HEK293 (cell line): ENCODE measurements around the gene GRM4.
A peak's percentile ranks its signal among the peaks of the same experiment; 100 is the strongest.

Experiments used
- CTCF ChIA-PET: fragments of 350-600 bp; formaldehyde crosslinking; extraction: SDS; loops from one replicate; lab custom pipeline; 2021; ENCODE audit warnings: antibody characterized with exemption; lab: Yijun Ruan, JAX
- POLR2A ChIA-PET: fragments of 300-600 bp; formaldehyde crosslinking; extraction: SDS; loops from one replicate; lab custom pipeline; 2020; ENCODE audit warnings: antibody characterized with exemption, inconsistent platforms; lab: Yijun Ruan, JAX
- H3K27ac ChIP-seq: fragments of 200-500 bp; sonication (Bioruptor generic); 2 replicates; pipeline ENCODE4 v1.5.1; 2014; ENCODE audit warnings: low read depth, low read length, control low read depth, inconsistent platforms; ENCODE audit errors: extremely low read depth
- H3K36me3 ChIP-seq, 2 experiments: fragments of 200-500 bp in 1 of 2; sonication (Bioruptor generic) in 1 of 2; 1 replicate in 1 of 2; 2 replicates in 1 of 2; pipeline ENCODE4 v1.5.1; 2014 to 2017; ENCODE audit warnings: inconsistent platforms in 2 of 2, low read length in 2 of 2; ENCODE audit not compliant: control insufficient read depth in 2 of 2, insufficient read depth in 1 of 2
- H3K4me1 ChIP-seq: fragments of 200-500 bp; sonication (Bioruptor generic); 2 replicates; pipeline ENCODE4 v1.5.1; 2014; ENCODE audit warnings: mild to moderate bottlenecking, low read length, inconsistent platforms; ENCODE audit not compliant: control insufficient read depth, insufficient read depth
- H3K4me3 ChIP-seq: 2 replicates; pipeline ENCODE4 v1.5.1; 2011; ENCODE audit warnings: low read depth, mild to moderate bottlenecking, control low read depth, low read length, moderate library complexity
- H3K9me3 ChIP-seq: fragments of 200-500 bp; sonication (Bioruptor generic); 2 replicates; pipeline ENCODE4 v1.5.1; 2014; ENCODE audit warnings: low read depth, low read length, inconsistent platforms; ENCODE audit not compliant: control insufficient read depth, insufficient read depth
- BCL11B ChIP-seq: fragments of 450-650 bp; formaldehyde crosslinking; IDR thresholded peaks from 2 replicates; pipeline ENCODE4 v1.5.1; 2016; ENCODE audit warnings: low read depth, missing biosample characterization, missing genetic modification characterization
- BCL6B ChIP-seq: fragments of 450-650 bp; formaldehyde crosslinking; IDR thresholded peaks from 2 replicates; pipeline ENCODE4 v1.5.1; 2017; ENCODE audit warnings: missing biosample characterization, missing genetic modification characterization
- EGR2 ChIP-seq: fragments of 450-650 bp; formaldehyde crosslinking; IDR thresholded peaks from 2 replicates; pipeline ENCODE4 v1.5.1; 2016; ENCODE audit warnings: low read depth, missing biosample characterization, missing genetic modification characterization
- HIC1 ChIP-seq: fragments of 450-650 bp; formaldehyde crosslinking; IDR thresholded peaks from 2 replicates; pipeline ENCODE4 v1.5.1; 2016; ENCODE audit warnings: missing biosample characterization, missing genetic modification characterization
- INSM2 ChIP-seq: fragments of 450-650 bp; formaldehyde crosslinking; IDR thresholded peaks from 2 replicates; pipeline ENCODE4 v1.5.1; 2016; ENCODE audit warnings: missing biosample characterization, missing genetic modification characterization
- MYNN ChIP-seq: fragments of 450-650 bp; formaldehyde crosslinking; IDR thresholded peaks from 2 replicates; pipeline ENCODE4 v1.5.1; 2016; ENCODE audit warnings: missing biosample characterization, missing genetic modification characterization, borderline replicate concordance
- OSR2 ChIP-seq: fragments of 450-650 bp; formaldehyde crosslinking; IDR thresholded peaks from 2 replicates; pipeline ENCODE4 v1.5.1; 2016; ENCODE audit warnings: missing biosample characterization, missing genetic modification characterization
- PRDM10 ChIP-seq: fragments of 450-650 bp; formaldehyde crosslinking; IDR thresholded peaks from 2 replicates; pipeline ENCODE4 v1.5.1; 2016; ENCODE audit warnings: missing biosample characterization, missing genetic modification characterization
- ZBTB6 ChIP-seq: fragments of 450-650 bp; formaldehyde crosslinking; IDR thresholded peaks from 2 replicates; pipeline ENCODE4 v1.5.1; 2017; ENCODE audit warnings: missing biosample characterization, missing genetic modification characterization
- ZFP3 ChIP-seq: fragments of 450-650 bp; formaldehyde crosslinking; IDR thresholded peaks from 2 replicates; pipeline ENCODE4 v1.5.1; 2016; ENCODE audit warnings: low read depth, missing biosample characterization, missing genetic modification characterization
- ZNF223 ChIP-seq: fragments of 450-650 bp; formaldehyde crosslinking; IDR thresholded peaks from 2 replicates; pipeline ENCODE4 v1.5.1; 2016; ENCODE audit warnings: missing biosample characterization, missing genetic modification characterization
- ZNF274 ChIP-seq, 2 experiments: fragments of 200-500 bp in 1 of 2; fragments of 450-650 bp in 1 of 2; sonication (Bioruptor generic) in 1 of 2; formaldehyde crosslinking in 1 of 2; IDR thresholded peaks; 2 replicates each; pipeline versions ENCODE4 v1.5.1 to v1.6.1; 2014 to 2016; ENCODE audit warnings: borderline replicate concordance in 1 of 2, inconsistent platforms in 1 of 2, low read length in 1 of 2, missing biosample characterization in 1 of 2, missing genetic modification characterization in 1 of 2
- ZNF626 ChIP-seq: fragments of 450-650 bp; sonication (Bioruptor Pico); formaldehyde crosslinking; IDR thresholded peaks from 2 replicates; pipeline ENCODE4 v1.5.1; 2018; ENCODE audit warnings: missing biosample characterization, missing genetic modification characterization, inconsistent platforms
- ZNF654 ChIP-seq: fragments of 450-650 bp; formaldehyde crosslinking; IDR thresholded peaks from 2 replicates; pipeline ENCODE4 v1.5.1; 2016; ENCODE audit warnings: low read depth, missing biosample characterization, missing genetic modification characterization
- ZNF76 ChIP-seq: fragments of 450-650 bp; formaldehyde crosslinking; IDR thresholded peaks from 2 replicates; pipeline ENCODE4; 2016; ENCODE audit warnings: low read depth, missing biosample characterization, missing genetic modification characterization, borderline replicate concordance
- ZSCAN5A ChIP-seq: fragments of 450-650 bp; formaldehyde crosslinking; IDR thresholded peaks from 2 replicates; pipeline ENCODE4 v1.5.1; 2016; ENCODE audit warnings: missing biosample characterization, missing genetic modification characterization

GRM4 gene

GRCh38 chr6:34084591-34085290, 61.1 kb downstream of the GRM4 start:
- POLR2A ChIA-PET = no interaction called here
- Histone ChIP-seq H3K27ac (no peak overlapping the region), H3K9me3 (no peaks in the 10 kb centered on the region), H3K4me1 (no peaks in the 10 kb centered on the region)
- TF ChIP-seq EGR2 (tag by site-specific recombination) (peak; percentile 49), BCL11B (tag by site-specific recombination) (no peak), ZSCAN5A (tag by site-specific recombination) (no peak), INSM2 (tag by site-specific recombination) (no peak), ZNF76 (tag by site-specific recombination) (no peak)
- TF ChIP-seq, all 188 proteins: peak for 1
- Histone ChIP-seq H3K36me3 (no peaks in the 10 kb centered on the region), H3K4me3 (no peak overlapping the region)
- CTCF ChIA-PET = no interaction called here

- no peaks in the 10 kb centered on the region for H3K9me3 ChIP-seq
- H3K27ac ChIP-seq = no peak overlapping the region
- CTCF ChIA-PET = interaction anchor here (0.6 to 1.7 kb wide), 2 partner anchors 28 to 309 kb away, joined by 3 to 5 read pairs; no protein-coding TSS in a partner anchor
- no peaks in the 10 kb centered on the region for H3K4me1 ChIP-seq
- no peak overlapping the region for H3K4me3 ChIP-seq
- TF ChIP-seq OSR2 (tag by site-specific recombination) = no peak
- no peak for TF ChIP-seq ZFP3 (tag by site-specific recombination)
- no peak for TF ChIP-seq MYNN
- no peak for TF ChIP-seq ZNF223 (tag by site-specific recombination)
- TF ChIP-seq ZBTB6 (tag by site-specific recombination) = no peak
- no peak for TF ChIP-seq PRDM10 (tag by site-specific recombination)
- TF ChIP-seq ZNF274 (IDR thresholded peaks at IDR 0.05; ENCODE audit: low read length) = no peak
- no peak for TF ChIP-seq ZNF274 (tag by site-specific recombination; IDR thresholded peaks at IDR 0.05; ENCODE audit: borderline replicate concordance)
- no peak for TF ChIP-seq ZNF626 (tag by site-specific recombination)
- no peak for TF ChIP-seq BCL6B (tag by site-specific recombination)
- no peak for TF ChIP-seq ZNF654 (tag by site-specific recombination)
- no peak for TF ChIP-seq HIC1 (tag by site-specific recombination)
- POLR2A ChIA-PET = no interaction called here
- H3K36me3 ChIP-seq = no peaks in the 10 kb centered on the region
Measured at GRCh38 chr6:34082864-34083626, 62.8 kb downstream of the GRM4 start.
